HepG2 (cell line): Measurements from ENCODE around the gene B4GALT2. TPM values are rescaled to one million over a fixed set of nuclear protein-coding genes. Genes with fewer than 3 reads are reported as not detected.

ENCODE experiments used
- ARID2 ChIP-seq: sonication (generic); formaldehyde crosslinking; IDR thresholded peaks from 2 replicates; pipeline ENCODE4 v1.8.1; 2022; ENCODE audit warnings: mild to moderate bottlenecking, missing genetic modification reagents, borderline replicate concordance
- ATAD3A ChIP-seq: sonication (generic); formaldehyde crosslinking; IDR thresholded peaks from 2 replicates; pipeline ENCODE4 v1.4.0; 2020; ENCODE audit warnings: missing genetic modification reagents
- CBX5 ChIP-seq: sonication (generic); formaldehyde crosslinking; IDR thresholded peaks from 2 replicates; pipeline ENCODE4 v1.4.0; 2020; ENCODE audit warnings: missing genetic modification reagents, borderline replicate concordance
- CREB1 ChIP-seq, 2 experiments: fragments of 450-650 bp in 1 of 2; IDR thresholded peaks; 2 replicates each; pipeline ENCODE4 v1.6.1; 2016 to 2017; ENCODE audit warnings: control low read depth in 1 of 2, mild to moderate bottlenecking in 1 of 2, missing compliant biosample characterization in 1 of 2, missing genetic modification characterization in 1 of 2
- E2F1 ChIP-seq: sonication (generic); formaldehyde crosslinking; IDR thresholded peaks from 2 replicates; pipeline ENCODE4 v1.5.0; 2020; ENCODE audit warnings: missing genetic modification reagents
- ELF3 ChIP-seq: IDR thresholded peaks from 2 replicates; pipeline ENCODE4 v1.6.1; 2016; ENCODE audit warnings: missing genetic modification reagents, missing compliant biosample characterization
- HNRNPLL ChIP-seq: fragments of 200-400 bp; formaldehyde crosslinking; IDR thresholded peaks from 2 replicates; pipeline ENCODE4 v1.6.1; 2017; ENCODE audit warnings: mild to moderate bottlenecking, low read depth, low read length; ENCODE audit not compliant: poor library complexity, severe bottlenecking
- HOXA3 ChIP-seq: sonication (generic); formaldehyde crosslinking; IDR thresholded peaks from 2 replicates; pipeline ENCODE4 v1.5.0; 2020; ENCODE audit warnings: missing genetic modification reagents
- IKZF4 ChIP-seq: sonication (generic); formaldehyde crosslinking; IDR thresholded peaks from 2 replicates; pipeline ENCODE4 v1.5.1; 2020; ENCODE audit warnings: borderline replicate concordance, mild to moderate bottlenecking, low read depth, missing genetic modification reagents; ENCODE audit errors: not compliant biosample characterization
- KMT2A ChIP-seq: sonication (generic); formaldehyde crosslinking; IDR thresholded peaks from 2 replicates; pipeline ENCODE4 v1.4.0; 2020; ENCODE audit warnings: missing genetic modification reagents
- NCOA1 ChIP-seq: sonication (generic); formaldehyde crosslinking; IDR thresholded peaks from 2 replicates; pipeline ENCODE4 v1.9.0; 2021; ENCODE audit warnings: missing genetic modification reagents
- NRL ChIP-seq: sonication (generic); formaldehyde crosslinking; IDR thresholded peaks from 2 replicates; pipeline ENCODE4 v1.5.0; 2020; ENCODE audit warnings: missing genetic modification reagents, mild to moderate bottlenecking, moderate library complexity, borderline replicate concordance
- PRDM15 ChIP-seq: sonication (generic); formaldehyde crosslinking; IDR thresholded peaks from 2 replicates; pipeline ENCODE4 v1.4.0; 2020; ENCODE audit warnings: missing genetic modification reagents
- RXRA ChIP-seq: sonication (generic); formaldehyde crosslinking; IDR thresholded peaks from 2 replicates; pipeline ENCODE4 v1.5.1; 2020; ENCODE audit warnings: missing genetic modification reagents
- SP2 ChIP-seq: sonication (generic); formaldehyde crosslinking; IDR thresholded peaks from 2 replicates; pipeline ENCODE4 v1.5.1; 2020; ENCODE audit warnings: mild to moderate bottlenecking, missing genetic modification reagents
- TGIF2 ChIP-seq: IDR thresholded peaks from 2 replicates; pipeline ENCODE4 v1.6.1; 2016; ENCODE audit warnings: control low read depth, missing compliant biosample characterization
- TP53 ChIP-seq: sonication (generic); formaldehyde crosslinking; conservative IDR thresholded peaks from 2 replicates; pipeline ENCODE4 v1.4.0; 2020; ENCODE audit warnings: missing genetic modification reagents
- ZC3H13 ChIP-seq: sonication (generic); formaldehyde crosslinking; IDR thresholded peaks from 2 replicates; pipeline ENCODE4 v1.8.1; 2023; ENCODE audit warnings: mild to moderate bottlenecking, missing genetic modification reagents, moderate library complexity
- ZNF343 ChIP-seq: sonication (generic); formaldehyde crosslinking; IDR thresholded peaks from 2 replicates; pipeline ENCODE4 v1.4.0; 2020; ENCODE audit warnings: mild to moderate bottlenecking, missing genetic modification reagents
- ZNF383 ChIP-seq: sonication (generic); formaldehyde crosslinking; IDR thresholded peaks from 2 replicates; pipeline ENCODE4 v1.4.0; 2020; ENCODE audit warnings: missing genetic modification reagents, mild to moderate bottlenecking, borderline replicate concordance
- ZNF44 ChIP-seq: sonication (generic); formaldehyde crosslinking; IDR thresholded peaks from 2 replicates; pipeline ENCODE4 v1.5.1; 2020; ENCODE audit warnings: mild to moderate bottlenecking, missing genetic modification reagents
- polyA plus RNA-seq, 8 experiments: library from polyadenylated mRNA; depleted of rRNA in 3 of 8; stranded (reverse) in 7 of 8; unstranded in 1 of 8; fragments of >200 nt; fragmentation: Illumina TruSeq in 4 of 8; extraction: Trizol in 4 of 8; gene quantifications; 2 replicates each; pipeline versions ENCODE4 v1.2.1 to v1.2.3, GENCODE V29; 2011 to 2016; ENCODE audit warnings: low read depth in 4 of 8, missing spikeins in 1 of 8, mixed read lengths in 1 of 8; ENCODE audit not compliant: insufficient read depth in 1 of 8
- total RNA-seq, 5 experiments: library from RNA; depleted of rRNA; stranded (reverse); fragments of >200 nt; fragmentation: Illumina TruSeq; extraction: Trizol; gene quantifications; 2 replicates each; pipeline ENCODE4 v1.2.3, GENCODE V29; 2016; ENCODE audit warnings: low read depth in 1 of 5
- TF ChIP-seq, protein P1 (sequence below): sonication (generic); formaldehyde crosslinking; IDR thresholded peaks from 2 replicates; pipeline ENCODE4 v1.4.0; 2020; ENCODE audit warnings: mild to moderate bottlenecking, missing genetic modification reagents
- TF ChIP-seq, protein P2 (sequence below): sonication (generic); formaldehyde crosslinking; IDR thresholded peaks from 2 replicates; pipeline ENCODE4 v1.4.0; 2020; ENCODE audit warnings: mild to moderate bottlenecking, low read depth, missing genetic modification reagents

The B4GALT2 gene
- total and polyA plus RNA-seq, 2 of the 13 experiments (the other 11 are each of a cell fraction or from before 2014, with no cell fraction given) = 41.9 to 78.0 TPM

DNA sequence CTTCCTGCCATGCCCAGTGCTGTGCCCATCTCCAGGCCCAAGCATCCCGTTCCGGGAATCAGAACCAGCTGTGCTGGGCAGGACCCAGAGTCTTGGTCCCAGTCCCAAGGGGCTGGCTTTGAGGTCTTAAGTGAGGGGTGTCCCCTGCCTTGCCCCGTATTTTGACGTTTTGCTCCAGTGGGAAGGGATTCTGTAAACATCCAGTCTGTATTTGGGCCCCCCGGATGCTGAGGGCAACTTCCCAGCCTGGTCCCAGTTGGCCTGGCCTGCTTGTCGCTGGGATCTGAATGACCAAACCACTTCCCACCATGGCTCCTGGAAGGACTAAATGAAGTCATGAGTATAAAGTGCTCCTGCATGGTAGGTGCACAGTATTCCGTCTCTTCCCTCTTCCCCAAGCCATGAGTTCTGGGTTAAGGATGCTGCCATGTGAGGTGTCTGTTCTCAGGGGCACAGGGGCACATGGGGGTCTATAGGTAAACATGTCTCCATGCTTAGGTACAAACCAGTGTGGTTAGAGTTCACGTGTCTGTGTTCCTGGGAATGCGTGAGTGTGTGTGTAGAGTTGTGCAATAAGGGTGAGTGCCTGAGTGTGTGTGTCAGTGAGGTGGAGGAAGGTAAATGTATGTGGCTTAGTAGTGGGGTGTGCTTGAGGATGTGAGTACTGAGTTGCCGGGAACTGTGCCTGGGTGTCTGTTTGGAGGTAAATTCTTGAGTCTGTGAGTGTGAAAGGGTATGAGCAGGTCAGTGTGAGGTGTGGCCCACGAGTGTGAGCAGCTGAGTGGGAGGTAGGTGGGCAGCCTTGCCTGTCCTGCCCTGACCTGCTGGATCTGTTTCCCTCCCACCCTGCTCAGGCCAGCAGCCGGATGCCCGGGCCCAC lies 1.5 kb downstream of the B4GALT2 start (continued):
- TF ChIP-seq PRDM15 (no peak), ZNF383 (CRISPR knock-in tag) (no peak), TGIF2 (CRISPR knock-in tag) (peak; percentile 26), RXRA (no peak), ARID2 (CRISPR knock-in tag) (no peak), ELF3 (CRISPR knock-in tag) (no peak), CREB1 (IDR thresholded peaks at IDR 0.05) (no peak), CREB1 (CRISPR knock-in tag; IDR thresholded peaks at IDR 0.05) (no peak), ZNF44 (CRISPR knock-in tag) (no peak), NCOA1 (CRISPR knock-in tag) (no peak), ZC3H13 (CRISPR knock-in tag) (no peak), KMT2A (CRISPR knock-in tag) (no peak), E2F1 (CRISPR knock-in tag) (no peak), ATAD3A (no peak), IKZF4 (CRISPR knock-in tag) (no peak), SP2 (CRISPR knock-in tag) (no peak), TP53 (CRISPR knock-in tag) (no peak), HNRNPLL (no peak), NRL (CRISPR knock-in tag) (no peak), ZNF343 (peak; percentile 70; the same call in 1 of the 2 replicates), CBX5 (no peak), HOXA3 (no peak)
- TF ChIP-seq, protein P1, sequence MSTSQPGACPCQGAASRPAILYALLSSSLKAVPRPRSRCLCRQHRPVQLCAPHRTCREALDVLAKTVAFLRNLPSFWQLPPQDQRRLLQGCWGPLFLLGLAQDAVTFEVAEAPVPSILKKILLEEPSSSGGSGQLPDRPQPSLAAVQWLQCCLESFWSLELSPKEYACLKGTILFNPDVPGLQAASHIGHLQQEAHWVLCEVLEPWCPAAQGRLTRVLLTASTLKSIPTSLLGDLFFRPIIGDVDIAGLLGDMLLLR (CRISPR knock-in tag) = no peak
- TF ChIP-seq, protein P2, sequence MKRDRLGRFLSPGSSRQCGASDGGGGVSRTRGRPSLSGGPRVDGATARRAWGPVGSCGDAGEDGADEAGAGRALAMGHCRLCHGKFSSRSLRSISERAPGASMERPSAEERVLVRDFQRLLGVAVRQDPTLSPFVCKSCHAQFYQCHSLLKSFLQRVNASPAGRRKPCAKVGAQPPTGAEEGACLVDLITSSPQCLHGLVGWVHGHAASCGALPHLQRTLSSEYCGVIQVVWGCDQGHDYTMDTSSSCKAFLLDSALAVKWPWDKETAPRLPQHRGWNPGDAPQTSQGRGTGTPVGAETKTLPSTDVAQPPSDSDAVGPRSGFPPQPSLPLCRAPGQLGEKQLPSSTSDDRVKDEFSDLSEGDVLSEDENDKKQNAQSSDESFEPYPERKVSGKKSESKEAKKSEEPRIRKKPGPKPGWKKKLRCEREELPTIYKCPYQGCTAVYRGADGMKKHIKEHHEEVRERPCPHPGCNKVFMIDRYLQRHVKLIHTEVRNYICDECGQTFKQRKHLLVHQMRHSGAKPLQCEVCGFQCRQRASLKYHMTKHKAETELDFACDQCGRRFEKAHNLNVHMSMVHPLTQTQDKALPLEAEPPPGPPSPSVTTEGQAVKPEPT (CRISPR knock-in tag) = peak; percentile 37; the same call in 1 of the 2 replicates
